Transverse colon (tissue), 4 donors: ENCODE measurements around the gene NEO1.

ENCODE experiments used
- CTCF ChIP-seq, 5 experiments: fragments of 200-600 bp in 3 of 5; fragments of 450-650 bp in 2 of 5; sonication (generic) in 3 of 5; IDR thresholded peaks; 1 replicate in 2 of 5; 2 replicates in 3 of 5; pipeline ENCODE4 v1.5.1; 2016 to 2017; ENCODE audit warnings: antibody characterized with exemption in 5 of 5, inconsistent platforms in 3 of 5, mild to moderate bottlenecking in 2 of 5, moderate library complexity in 1 of 5
- EP300 ChIP-seq: sonication (generic); formaldehyde crosslinking; IDR thresholded peaks from one replicate; pipeline ENCODE4 v1.6.1; 2017; ENCODE audit warnings: antibody characterized with exemption, low read depth
- POLR2AphosphoS5 ChIP-seq, 3 donors: sonication (generic); formaldehyde crosslinking; IDR thresholded peaks; one replicate each; pipeline ENCODE4 v1.6.1; 2016; ENCODE audit warnings: antibody characterized with exemption in 3 of 3

GRCh38 chr15:73341886-73342600 is 289.8 kb downstream of the NEO1 start:
- TF ChIP-seq CTCF (IDR thresholded peaks at IDR 0.05) = no peak
- TF ChIP-seq POLR2AphosphoS5 (IDR thresholded peaks at IDR 0.05) = no peak
- TF ChIP-seq EP300 = no peak
